Thoracic aorta (tissue), 2 donors: ENCODE measurements around the gene TNC. TPM values are rescaled to one million over a fixed set of nuclear protein-coding genes. Genes with fewer than 3 reads are reported as not detected.

Source experiments
- ATAC-seq: fragments of 150-250 bp; one replicate; pipeline ENCODE4 v1.8.0; 2017; ENCODE audit warnings: low read depth; ENCODE audit not compliant: insufficient number of reproducible peaks, low FRiP score
- DNase-seq: peaks from one replicate; pipeline ENCODE4 v3.0.0-alpha.2; 2020; ENCODE audit warnings: low spot score
- H3K27ac ChIP-seq, 2 donors: fragments of 200-600 bp; sonication (generic); 1 replicate in 1 of 2; 2 replicates in 1 of 2; pipeline ENCODE4 v1.5.1; 2016; ENCODE audit warnings: mild to moderate bottlenecking in 2 of 2, moderate library complexity in 2 of 2
- H3K27me3 ChIP-seq: fragments of 200-600 bp; sonication (generic); replicated peaks from 2 replicates; pipeline ENCODE4 v1.6.0; 2016; ENCODE audit warnings: mild to moderate bottlenecking; ENCODE audit not compliant: insufficient read depth
- H3K36me3 ChIP-seq: fragments of 200-600 bp; sonication (generic); one replicate; pipeline ENCODE4 v1.5.1; 2016
- H3K4me1 ChIP-seq, 2 donors: fragments of 200-600 bp; sonication (generic); 1 replicate in 1 of 2; 2 replicates in 1 of 2; pipeline versions ENCODE4 v1.5.1 to v1.6.0; 2016; ENCODE audit warnings: low read depth in 2 of 2, mild to moderate bottlenecking in 1 of 2; ENCODE audit not compliant: control insufficient read depth in 1 of 2
- H3K4me3 ChIP-seq: fragments of 200-600 bp; sonication (generic); 2 replicates; pipeline ENCODE4 v1.5.1; 2016; ENCODE audit warnings: mild to moderate bottlenecking
- H3K9me3 ChIP-seq: fragments of 200-600 bp; sonication (generic); 2 replicates; pipeline ENCODE4 v1.5.1; 2016
- CTCF ChIP-seq: fragments of 200-600 bp; sonication (generic); IDR thresholded peaks from one replicate; pipeline ENCODE4 v1.5.1; 2019; ENCODE audit warnings: antibody characterized with exemption
- total RNA-seq, 2 donors: library from RNA; depleted of rRNA; stranded (reverse); fragments of >200 nt; gene quantifications; one replicate each; pipeline versions ENCODE4 v1.1.0 to v1.2.3, GENCODE V29; 2016

TNC gene
- total RNA-seq, 2 donors from 2014 or later, result 87.1 to 243 TPM

- DNase-seq (no peak), ATAC-seq (no peak)
- Histone ChIP-seq H3K9me3 (no peaks in the 10 kb centered on the region), H3K27me3 (no peaks in the 10 kb centered on the region), H3K36me3 (no peaks in the 10 kb centered on the region), H3K27ac (no peak overlapping the region), H3K4me3 (no peak overlapping the region), H3K4me1 (no peaks in the 10 kb centered on the region)
- TF ChIP-seq CTCF, result no peak
These were observed 126.1 kb downstream of the TNC start for GRCh38 chr9:114991861-114992260.

DNA sequence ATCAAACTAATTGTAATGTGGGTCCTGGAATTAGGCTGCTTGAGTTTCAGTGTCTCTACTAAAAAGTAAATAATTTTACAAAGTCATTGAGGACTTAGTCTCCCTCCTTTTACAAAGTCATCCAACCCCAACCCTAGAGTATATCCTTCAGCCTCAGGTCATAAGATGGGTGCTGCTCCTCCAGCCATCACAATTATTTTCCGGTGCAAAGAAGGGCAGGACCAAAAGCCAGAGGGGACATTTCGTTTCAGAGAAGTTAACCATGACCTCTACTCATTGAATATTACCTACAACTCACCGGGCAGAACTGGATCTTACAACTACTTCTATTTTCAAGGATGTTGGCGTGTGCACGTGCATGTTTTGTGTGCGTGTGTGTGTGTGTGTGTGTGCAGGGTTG is 127.1 kb downstream of the TNC start:
- no peak overlapping the region for H3K4me3 ChIP-seq
- no peak overlapping the region for H3K27ac ChIP-seq
- ATAC-seq (no peak), DNase-seq (no peak)
- no peak for TF ChIP-seq CTCF
- no peaks in the 10 kb centered on the region for H3K4me1 ChIP-seq
- no peaks in the 10 kb centered on the region for H3K36me3 ChIP-seq
- no peaks in the 10 kb centered on the region for H3K9me3 ChIP-seq
- H3K27me3 ChIP-seq, result no peaks in the 10 kb centered on the region

DNA sequence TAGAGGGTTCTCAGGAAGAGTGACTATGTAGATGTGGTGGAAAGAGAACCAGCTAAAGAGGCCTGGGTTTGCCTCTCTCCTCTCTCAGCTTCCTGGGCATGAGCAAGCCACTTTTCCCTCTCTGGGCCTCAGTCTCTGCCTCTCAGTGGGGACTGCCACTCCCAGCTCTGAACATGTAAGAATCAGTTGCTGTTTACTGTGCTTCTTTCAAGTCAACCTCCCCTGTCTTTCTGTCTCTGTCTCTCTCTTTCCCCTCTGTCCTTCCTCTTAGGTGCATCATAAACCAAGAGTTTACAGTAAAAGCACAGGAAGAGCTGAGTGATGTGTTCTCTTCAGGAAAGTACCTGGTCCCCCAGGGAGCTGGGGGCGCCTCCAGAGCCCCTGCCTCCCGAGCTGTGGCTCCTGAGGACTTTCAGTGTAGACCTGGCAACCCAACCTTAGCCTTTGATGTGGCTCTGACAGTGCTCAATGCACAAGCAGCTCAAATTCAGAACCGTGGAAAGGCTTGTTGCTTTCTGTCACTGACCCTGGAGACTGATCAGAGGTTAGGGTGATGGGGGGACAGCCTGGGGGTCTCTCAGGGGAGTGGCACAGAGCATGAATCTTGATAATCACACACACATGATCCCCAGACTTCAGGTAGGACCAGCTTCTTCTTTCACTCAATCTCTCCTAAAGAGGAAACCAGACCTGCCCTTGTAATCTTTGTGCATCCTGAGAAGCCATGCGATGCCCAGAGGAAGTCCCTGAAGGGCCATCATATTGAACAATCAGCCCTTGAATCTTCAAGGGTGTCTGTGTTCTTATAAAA is 128.2 kb downstream of the TNC start:
- H3K4me3 ChIP-seq, result no peak overlapping the region
- no peak for TF ChIP-seq CTCF
- H3K27me3 ChIP-seq, result no peaks in the 10 kb centered on the region
- no peak overlapping the region for H3K27ac ChIP-seq
- no peak for ATAC-seq
- H3K4me1 ChIP-seq, result no peaks in the 10 kb centered on the region
- no peak for DNase-seq
- H3K36me3 ChIP-seq, result no peaks in the 10 kb centered on the region
- no peaks in the 10 kb centered on the region for H3K9me3 ChIP-seq

- no peak for TF ChIP-seq CTCF
- Histone ChIP-seq H3K9me3 (no peaks in the 10 kb centered on the region), H3K4me3 (no peak overlapping the region), H3K4me1 (no peaks in the 10 kb centered on the region), H3K36me3 (no peaks in the 10 kb centered on the region), H3K27ac (no peak overlapping the region), H3K27me3 (no peaks in the 10 kb centered on the region)
- no peak for ATAC-seq
- no peak for DNase-seq
These were observed 128.9 kb downstream of the TNC start for GRCh38 chr9:114988962-114989599.

DNA sequence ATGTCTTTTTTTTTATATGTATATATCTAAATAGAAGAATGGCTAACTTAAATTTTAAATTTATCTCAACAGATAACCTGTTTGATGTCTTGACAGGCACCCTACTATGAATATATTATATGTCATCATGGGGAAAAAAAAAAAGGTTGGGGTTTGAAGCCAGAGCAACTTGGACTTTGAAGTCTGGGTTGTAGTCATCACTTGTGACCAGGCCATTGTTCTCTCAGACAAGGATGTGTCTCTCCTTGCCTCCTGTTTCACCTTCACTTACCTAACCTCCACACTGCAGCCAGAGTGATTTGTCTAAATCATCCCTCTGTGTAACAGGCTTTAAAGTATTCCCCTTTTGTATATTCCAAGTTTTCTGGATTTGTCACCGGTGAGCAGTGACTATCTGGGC is 130.8 kb downstream of the TNC start:
- ATAC-seq, result no peak
- no peaks in the 10 kb centered on the region for H3K27me3 ChIP-seq
- TF ChIP-seq CTCF, result no peak
- DNase-seq, result no peak
- H3K4me1 ChIP-seq, result no peaks in the 10 kb centered on the region
- H3K9me3 ChIP-seq, result no peaks in the 10 kb centered on the region
- H3K4me3 ChIP-seq, result no peak overlapping the region
- no peak overlapping the region for H3K27ac ChIP-seq
- H3K36me3 ChIP-seq, result no peaks in the 10 kb centered on the region
